ENCODE results near the gene GSPT1. TPM values are rescaled to one million over a fixed set of nuclear protein-coding genes. Genes with fewer than 3 reads are reported as not detected.

Gene GSPT1
- polyA plus RNA-seq, 1 of the 3 experiments (the other 2 are of a cell fraction), result 41.5 TPM

DNA sequence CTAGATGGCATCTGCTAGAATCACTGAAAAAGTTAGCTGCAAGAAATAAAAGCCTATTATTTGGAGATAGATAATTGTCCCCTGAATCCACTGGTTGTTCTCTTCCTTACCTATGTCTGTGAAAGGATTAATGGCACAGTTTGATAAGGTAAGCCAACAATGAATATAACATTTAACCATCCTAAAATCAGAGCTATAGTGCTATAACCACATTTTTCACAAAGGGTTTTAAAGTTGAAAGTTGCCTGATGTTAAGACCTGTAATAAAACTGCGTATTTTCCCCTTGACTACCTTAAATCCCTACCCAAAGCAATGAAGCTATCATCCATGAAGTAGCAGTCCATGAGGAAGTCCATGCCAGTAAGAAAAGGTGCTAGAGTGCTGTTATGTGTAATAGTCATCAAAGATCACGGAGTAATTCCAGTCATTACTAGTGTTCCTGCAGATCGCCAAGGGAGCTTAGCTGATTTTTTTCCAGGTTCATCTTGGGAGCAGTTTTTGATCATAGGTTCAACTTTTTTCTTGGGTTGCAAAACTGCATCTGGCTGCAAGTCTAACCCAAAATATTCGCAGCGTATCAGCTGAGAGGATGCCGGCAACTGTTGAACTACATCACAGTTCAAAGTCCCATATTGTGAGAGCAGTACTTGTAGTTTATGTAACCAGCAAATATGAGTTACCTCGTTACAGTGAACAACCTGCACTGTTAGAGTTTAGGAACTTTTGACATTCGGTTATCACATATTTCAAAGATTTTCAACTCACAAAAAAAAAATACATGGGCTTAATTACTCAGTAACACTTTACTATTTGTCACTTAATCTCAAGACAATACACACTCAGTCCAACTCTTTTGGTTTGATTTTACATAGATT, 46.2 kb downstream of the GSPT1 start:
- Histone ChIP-seq H4K20me1 (ENCODE audit: insufficient read depth) (peaks cover 19% of the 10 kb centered on the region; the same call in 1 of the 2 replicates), H3K4me1 (ENCODE audit: control insufficient read depth in 1 of 2, insufficient read depth in 2 of 2, low read depth in 1 of 2, low read length in 1 of 2) (peaks cover 0 to 20% of the 10 kb centered on the region in 2 experiments; a peak in 2 of 4 replicates), H3K27ac (ENCODE audit: low read depth in 2 of 2, low read length in 1 of 2) (no peak overlapping the region; a peak in 1 of 4 replicates), H3K27me3 (ENCODE audit: insufficient read depth) (no peaks in the 10 kb centered on the region), H3K9me2 (no peaks in the 10 kb centered on the region), H3F3A (replicated peaks; ENCODE audit: insufficient read depth) (peaks cover 64% of the 10 kb centered on the region), H3K79me2 (ENCODE audit: insufficient read depth) (peaks cover 53% of the 10 kb centered on the region), H3K9ac (no peak overlapping the region), H3K4me3 (ENCODE audit: low read depth in 2 of 2, low read length in 1 of 2) (no peak overlapping the region), H3K36me3 (replicated peaks in 1 of 2; ENCODE audit: control insufficient read depth in 1 of 2, insufficient read depth in 2 of 2, low read length in 1 of 2) (peaks cover 47 to 60% of the 10 kb centered on the region in 2 experiments), H3K9me3 (no peaks in the 10 kb centered on the region), H2AFZ (ENCODE audit: low read depth) (no peak overlapping the region), H3K4me2 (no peak overlapping the region)
- ChIA-PET POLR2A (no interaction called here), CTCF (no interaction called here)
- TF ChIP-seq, protein P1, sequence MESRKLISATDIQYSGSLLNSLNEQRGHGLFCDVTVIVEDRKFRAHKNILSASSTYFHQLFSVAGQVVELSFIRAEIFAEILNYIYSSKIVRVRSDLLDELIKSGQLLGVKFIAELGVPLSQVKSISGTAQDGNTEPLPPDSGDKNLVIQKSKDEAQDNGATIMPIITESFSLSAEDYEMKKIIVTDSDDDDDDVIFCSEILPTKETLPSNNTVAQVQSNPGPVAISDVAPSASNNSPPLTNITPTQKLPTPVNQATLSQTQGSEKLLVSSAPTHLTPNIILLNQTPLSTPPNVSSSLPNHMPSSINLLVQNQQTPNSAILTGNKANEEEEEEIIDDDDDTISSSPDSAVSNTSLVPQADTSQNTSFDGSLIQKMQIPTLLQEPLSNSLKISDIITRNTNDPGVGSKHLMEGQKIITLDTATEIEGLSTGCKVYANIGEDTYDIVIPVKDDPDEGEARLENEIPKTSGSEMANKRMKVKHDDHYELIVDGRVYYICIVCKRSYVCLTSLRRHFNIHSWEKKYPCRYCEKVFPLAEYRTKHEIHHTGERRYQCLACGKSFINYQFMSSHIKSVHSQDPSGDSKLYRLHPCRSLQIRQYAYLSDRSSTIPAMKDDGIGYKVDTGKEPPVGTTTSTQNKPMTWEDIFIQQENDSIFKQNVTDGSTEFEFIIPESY (IDR thresholded peaks at IDR 0.05; ENCODE audit: borderline replicate concordance, low read depth), result no peak
- TF ChIP-seq FOXJ3 (CRISPR knock-in tag; IDR thresholded peaks at IDR 0.05) (no peak), SMC3 (IDR thresholded peaks at IDR 0.05; ENCODE audit: low read depth, low read length) (no peak), GATA2 (CRISPR knock-in tag; IDR thresholded peaks at IDR 0.05) (no peak), RFX5 (IDR thresholded peaks at IDR 0.05; ENCODE audit: low read length) (no peak), MXI1 (IDR thresholded peaks at IDR 0.05; ENCODE audit: low read depth, low read length) (no peak), CHD2 (IDR thresholded peaks at IDR 0.05; ENCODE audit: low read length, partially characterized antibody) (no peak), RAD21 (IDR thresholded peaks at IDR 0.05; ENCODE audit: low read length) (no peak), JUND (IDR thresholded peaks at IDR 0.05) (no peak), RCOR1 (IDR thresholded peaks at IDR 0.05; ENCODE audit: low read length) (no peak), SIN3A (IDR thresholded peaks at IDR 0.05; ENCODE audit: borderline replicate concordance, low read depth, low read length) (no peak), TAF1 (IDR thresholded peaks at IDR 0.05; ENCODE audit: borderline replicate concordance, low read depth, low read length) (no peak), EP300 (IDR thresholded peaks at IDR 0.05; ENCODE audit: borderline replicate concordance in 1 of 2, low read depth in 1 of 2, low read length in 1 of 2) (no peak)
- TF ChIP-seq, protein P2, sequence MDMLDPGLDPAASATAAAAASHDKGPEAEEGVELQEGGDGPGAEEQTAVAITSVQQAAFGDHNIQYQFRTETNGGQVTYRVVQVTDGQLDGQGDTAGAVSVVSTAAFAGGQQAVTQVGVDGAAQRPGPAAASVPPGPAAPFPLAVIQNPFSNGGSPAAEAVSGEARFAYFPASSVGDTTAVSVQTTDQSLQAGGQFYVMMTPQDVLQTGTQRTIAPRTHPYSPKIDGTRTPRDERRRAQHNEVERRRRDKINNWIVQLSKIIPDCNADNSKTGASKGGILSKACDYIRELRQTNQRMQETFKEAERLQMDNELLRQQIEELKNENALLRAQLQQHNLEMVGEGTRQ (IDR thresholded peaks at IDR 0.05; ENCODE audit: borderline replicate concordance, low read depth, low read length), result no peak
- TF ChIP-seq, protein P3, sequence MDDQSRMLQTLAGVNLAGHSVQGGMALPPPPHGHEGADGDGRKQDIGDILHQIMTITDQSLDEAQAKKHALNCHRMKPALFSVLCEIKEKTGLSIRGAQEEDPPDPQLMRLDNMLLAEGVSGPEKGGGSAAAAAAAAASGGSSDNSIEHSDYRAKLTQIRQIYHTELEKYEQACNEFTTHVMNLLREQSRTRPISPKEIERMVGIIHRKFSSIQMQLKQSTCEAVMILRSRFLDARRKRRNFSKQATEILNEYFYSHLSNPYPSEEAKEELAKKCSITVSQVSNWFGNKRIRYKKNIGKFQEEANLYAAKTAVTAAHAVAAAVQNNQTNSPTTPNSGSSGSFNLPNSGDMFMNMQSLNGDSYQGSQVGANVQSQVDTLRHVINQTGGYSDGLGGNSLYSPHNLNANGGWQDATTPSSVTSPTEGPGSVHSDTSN (IDR thresholded peaks at IDR 0.05), result no peak
- TF ChIP-seq, protein P4, sequence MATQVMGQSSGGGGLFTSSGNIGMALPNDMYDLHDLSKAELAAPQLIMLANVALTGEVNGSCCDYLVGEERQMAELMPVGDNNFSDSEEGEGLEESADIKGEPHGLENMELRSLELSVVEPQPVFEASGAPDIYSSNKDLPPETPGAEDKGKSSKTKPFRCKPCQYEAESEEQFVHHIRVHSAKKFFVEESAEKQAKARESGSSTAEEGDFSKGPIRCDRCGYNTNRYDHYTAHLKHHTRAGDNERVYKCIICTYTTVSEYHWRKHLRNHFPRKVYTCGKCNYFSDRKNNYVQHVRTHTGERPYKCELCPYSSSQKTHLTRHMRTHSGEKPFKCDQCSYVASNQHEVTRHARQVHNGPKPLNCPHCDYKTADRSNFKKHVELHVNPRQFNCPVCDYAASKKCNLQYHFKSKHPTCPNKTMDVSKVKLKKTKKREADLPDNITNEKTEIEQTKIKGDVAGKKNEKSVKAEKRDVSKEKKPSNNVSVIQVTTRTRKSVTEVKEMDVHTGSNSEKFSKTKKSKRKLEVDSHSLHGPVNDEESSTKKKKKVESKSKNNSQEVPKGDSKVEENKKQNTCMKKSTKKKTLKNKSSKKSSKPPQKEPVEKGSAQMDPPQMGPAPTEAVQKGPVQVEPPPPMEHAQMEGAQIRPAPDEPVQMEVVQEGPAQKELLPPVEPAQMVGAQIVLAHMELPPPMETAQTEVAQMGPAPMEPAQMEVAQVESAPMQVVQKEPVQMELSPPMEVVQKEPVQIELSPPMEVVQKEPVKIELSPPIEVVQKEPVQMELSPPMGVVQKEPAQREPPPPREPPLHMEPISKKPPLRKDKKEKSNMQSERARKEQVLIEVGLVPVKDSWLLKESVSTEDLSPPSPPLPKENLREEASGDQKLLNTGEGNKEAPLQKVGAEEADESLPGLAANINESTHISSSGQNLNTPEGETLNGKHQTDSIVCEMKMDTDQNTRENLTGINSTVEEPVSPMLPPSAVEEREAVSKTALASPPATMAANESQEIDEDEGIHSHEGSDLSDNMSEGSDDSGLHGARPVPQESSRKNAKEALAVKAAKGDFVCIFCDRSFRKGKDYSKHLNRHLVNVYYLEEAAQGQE (IDR thresholded peaks at IDR 0.05; ENCODE audit: low read depth, low read length), result no peak
- 97% methylated on average over 8 of the region's 8 CpGs for WGBS (ENCODE audit: low lambda C conversion rate)
- no peak for DNase-seq
